Keratinocyte (primary cell): ENCODE data around the gene FHOD3.
A peak's percentile ranks its signal among the peaks of the same experiment; 100 is the strongest.

Source experiments
- EZH2 ChIP-seq: IDR thresholded peaks from one replicate; pipeline ENCODE4 v1.6.1; 2012; ENCODE audit warnings: inconsistent platforms, mild to moderate bottlenecking, low read length, moderate library complexity
- TF ChIP-seq, protein P1 (sequence below), 3 experiments: IDR thresholded peaks in 1 of 3; conservative IDR thresholded peaks in 1 of 3; optimal IDR thresholded peaks in 1 of 3; 2 replicates in 2 of 3; 3 replicates in 1 of 3; pipeline versions ENCODE3 to v1.5.1; 2011; ENCODE audit warnings: low read length in 3 of 3, mild to moderate bottlenecking in 3 of 3, moderate library complexity in 2 of 3, control low read depth in 1 of 3, inconsistent platforms in 1 of 3; ENCODE audit not compliant: insufficient read depth in 2 of 3; ENCODE audit errors: extremely low read depth in 1 of 3

GRCh38 chr18:36412778-36413177 lies 115.3 kb downstream of the FHOD3 start:
- TF ChIP-seq, protein P1, sequence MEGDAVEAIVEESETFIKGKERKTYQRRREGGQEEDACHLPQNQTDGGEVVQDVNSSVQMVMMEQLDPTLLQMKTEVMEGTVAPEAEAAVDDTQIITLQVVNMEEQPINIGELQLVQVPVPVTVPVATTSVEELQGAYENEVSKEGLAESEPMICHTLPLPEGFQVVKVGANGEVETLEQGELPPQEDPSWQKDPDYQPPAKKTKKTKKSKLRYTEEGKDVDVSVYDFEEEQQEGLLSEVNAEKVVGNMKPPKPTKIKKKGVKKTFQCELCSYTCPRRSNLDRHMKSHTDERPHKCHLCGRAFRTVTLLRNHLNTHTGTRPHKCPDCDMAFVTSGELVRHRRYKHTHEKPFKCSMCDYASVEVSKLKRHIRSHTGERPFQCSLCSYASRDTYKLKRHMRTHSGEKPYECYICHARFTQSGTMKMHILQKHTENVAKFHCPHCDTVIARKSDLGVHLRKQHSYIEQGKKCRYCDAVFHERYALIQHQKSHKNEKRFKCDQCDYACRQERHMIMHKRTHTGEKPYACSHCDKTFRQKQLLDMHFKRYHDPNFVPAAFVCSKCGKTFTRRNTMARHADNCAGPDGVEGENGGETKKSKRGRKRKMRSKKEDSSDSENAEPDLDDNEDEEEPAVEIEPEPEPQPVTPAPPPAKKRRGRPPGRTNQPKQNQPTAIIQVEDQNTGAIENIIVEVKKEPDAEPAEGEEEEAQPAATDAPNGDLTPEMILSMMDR (optimal IDR thresholded peaks at IDR 0.05 in 1 of 3, IDR thresholded peaks at IDR 0.05 in 1 of 3, conservative IDR thresholded peaks at IDR 0.05 in 1 of 3; ENCODE audit: extremely low read depth in 1 of 3, insufficient read depth in 2 of 3, low read length in 3 of 3), result peak; percentile 62 to 69 (median 65)
- no peak for TF ChIP-seq EZH2
